HG03460 (cell line): ENCODE measurements around the gene U2AF1L4.

Experiments
- ATAC-seq: cut with Tn5 transposase; IDR thresholded peaks from one replicate; pipeline ENCODE4 v1.9.1; 2021; ENCODE audit not compliant: unreplicated experiment

U2AF1L4 gene

DNA sequence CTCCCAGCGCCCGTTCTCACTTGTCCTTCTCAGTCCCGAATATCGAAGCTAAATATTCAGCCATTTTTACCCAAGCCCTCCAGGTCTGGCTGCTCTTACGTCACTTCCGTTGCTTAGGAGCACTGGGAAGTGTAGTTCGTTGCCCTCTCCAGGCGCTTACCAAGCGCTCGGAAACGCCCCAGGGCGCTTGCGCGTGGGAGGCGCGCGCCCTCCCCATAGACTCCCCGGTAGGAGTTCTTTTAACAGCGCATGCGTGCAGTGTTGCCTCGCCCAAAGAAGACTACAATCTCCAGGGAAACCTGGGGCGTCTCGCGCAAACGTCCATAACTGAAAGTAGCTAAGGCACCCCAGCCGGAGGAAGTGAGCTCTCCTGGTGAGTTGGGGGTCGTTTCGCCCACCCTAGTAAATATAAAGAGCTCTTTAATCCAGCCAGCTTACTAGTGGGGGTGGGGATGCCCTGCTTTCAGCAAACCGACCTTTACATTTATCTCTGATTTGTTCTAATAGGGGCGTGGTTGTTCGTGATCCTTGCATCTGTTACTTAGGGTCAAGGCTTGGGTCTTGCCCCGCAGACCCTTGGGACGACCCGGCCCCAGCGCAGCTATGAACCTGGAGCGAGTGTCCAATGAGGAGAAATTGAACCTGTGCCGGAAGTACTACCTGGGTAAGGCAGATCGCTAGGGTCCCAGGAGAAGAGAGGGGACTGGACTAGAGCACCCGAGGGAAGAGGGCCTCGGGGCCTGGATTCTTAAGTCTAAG is at the start of gene U2AF1L4, which contains the start of gene PSENEN:
Gene U2AF1L4 (minus strand): TSS at position 91 of the 759 bp plus-strand sequence. CDS start 27 bp downstream, at position 64.
Gene PSENEN (plus strand): TSS at position 324 of the 759 bp plus-strand sequence. CDS start 280 bp downstream, at position 604.
- ATAC-seq, result peak; percentile 36

GRCh38 chr19:35793381-35794165 is 48.4 kb upstream of the U2AF1L4 start:
- ATAC-seq, result no peak

GRCh38 chr19:35792888-35793287 is 47.7 kb upstream of the U2AF1L4 start:
- ATAC-seq, result no peak

- ATAC-seq, result no peak
Observed at GRCh38 chr19:35792312-35792711, 47.1 kb upstream of the U2AF1L4 start.

DNA sequence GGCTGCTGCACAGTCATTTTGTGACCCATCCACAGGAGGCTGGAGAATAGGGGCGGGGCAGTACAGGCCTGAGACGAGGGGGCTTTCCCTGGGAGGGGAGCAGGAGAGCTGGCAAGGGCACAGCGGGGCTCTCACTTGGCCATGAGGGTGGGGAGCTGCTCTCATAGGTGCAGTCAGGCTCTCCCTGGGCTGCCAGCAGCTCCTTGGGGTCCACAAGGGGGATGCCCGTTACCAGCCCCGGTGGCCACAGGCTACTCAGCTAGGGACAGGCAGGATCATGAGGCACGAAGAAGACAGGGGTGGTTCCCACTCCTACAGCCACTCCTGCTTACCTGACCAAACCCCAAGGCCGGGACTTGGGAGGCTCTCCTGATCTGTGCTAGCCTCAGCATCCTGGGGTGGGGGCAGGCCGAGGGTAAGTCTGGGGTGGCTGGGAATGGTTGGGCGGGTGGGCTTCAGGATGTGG is 46.6 kb upstream of the U2AF1L4 start:
- ATAC-seq, result no peak

DNA sequence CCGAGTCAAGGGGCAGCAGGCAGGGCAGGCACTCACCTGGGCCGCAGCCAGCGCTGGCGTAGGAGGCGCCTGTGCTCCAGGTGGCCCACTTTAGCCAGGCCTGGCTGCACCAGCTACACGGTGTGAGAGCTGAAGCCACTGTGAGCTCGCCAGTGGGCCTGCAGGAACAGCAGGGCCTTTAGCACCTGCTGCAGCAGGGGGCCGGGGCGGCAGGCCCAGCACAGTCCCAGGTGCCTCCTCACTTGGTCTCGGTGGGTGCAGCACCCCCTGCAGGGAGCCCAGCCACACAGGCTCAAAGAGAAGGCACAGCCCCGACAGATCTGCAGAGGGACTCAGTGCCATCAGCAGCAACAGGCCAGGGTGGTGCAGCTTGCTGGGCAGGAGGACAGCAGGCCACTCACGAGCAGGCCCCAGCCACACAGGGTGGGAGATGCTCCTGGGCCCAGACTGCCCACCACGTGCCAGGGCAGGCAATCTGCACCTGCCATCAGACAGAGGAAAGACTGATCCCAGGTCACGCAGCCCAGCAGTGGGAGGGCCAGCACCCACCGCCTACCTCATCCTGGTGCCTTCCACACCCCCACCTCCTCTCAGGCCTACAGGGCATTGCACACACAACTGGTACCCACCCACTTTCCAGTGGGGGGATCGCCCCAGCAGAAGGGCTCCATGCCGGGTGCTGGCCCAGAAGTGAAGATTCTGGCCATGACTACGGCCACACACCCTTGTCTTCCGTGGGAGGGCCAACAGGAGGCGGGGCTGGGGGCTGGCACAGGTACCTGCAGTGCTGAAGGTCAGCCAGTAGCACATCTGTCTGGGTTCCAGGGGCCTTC is 46.0 kb upstream of the U2AF1L4 start:
- ATAC-seq, result no peak

DNA sequence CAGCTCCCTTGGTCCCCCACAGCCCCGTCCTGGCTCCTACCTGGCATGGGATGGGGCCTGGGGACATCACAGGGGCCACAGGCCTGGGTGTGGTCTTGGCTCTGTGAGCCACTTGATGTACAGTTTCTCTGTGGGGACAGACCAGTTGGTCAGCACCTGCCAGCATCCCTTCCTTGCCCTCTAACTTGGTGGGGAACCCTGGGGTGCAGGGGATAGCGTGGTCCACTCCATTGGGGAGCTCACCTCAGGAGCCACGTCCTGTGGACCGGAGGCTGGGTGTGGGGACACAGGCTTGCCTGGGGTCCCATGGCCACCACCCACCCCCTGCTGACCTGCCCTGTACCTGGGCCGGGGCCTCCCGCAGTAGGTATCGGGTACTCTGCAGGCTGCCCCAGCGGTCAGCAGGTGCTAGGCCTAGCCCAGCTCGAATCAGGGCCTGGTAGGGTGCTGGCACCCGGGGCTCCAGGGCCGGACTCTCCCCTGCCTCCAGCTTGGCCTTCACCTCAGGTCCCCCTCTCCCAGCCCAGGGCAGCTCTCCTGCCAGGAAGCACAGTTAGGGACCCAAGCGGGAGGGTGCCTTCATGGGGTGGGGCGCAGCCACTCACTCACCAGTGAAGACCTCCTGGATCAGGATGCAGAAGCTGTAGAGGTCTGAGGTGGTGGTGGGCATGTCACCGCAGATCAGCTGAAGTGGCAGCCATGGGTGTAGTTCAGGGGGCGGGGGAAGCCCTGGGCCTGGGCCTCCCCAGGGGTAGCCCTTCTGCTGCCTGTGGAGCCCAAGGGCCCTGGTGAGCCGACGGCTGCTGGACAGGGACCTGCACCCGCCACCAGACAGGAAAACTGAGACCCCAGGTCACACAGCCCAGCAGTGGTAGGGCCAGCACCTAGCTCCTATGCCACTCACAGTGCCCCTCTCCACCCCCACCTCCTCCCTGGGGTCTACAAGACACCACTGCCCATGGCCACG is 45.0 kb upstream of the U2AF1L4 start:
- no peak for ATAC-seq

GRCh38 chr19:35789195-35789977 is 44.2 kb upstream of the U2AF1L4 start:
- no peak for ATAC-seq

DNA sequence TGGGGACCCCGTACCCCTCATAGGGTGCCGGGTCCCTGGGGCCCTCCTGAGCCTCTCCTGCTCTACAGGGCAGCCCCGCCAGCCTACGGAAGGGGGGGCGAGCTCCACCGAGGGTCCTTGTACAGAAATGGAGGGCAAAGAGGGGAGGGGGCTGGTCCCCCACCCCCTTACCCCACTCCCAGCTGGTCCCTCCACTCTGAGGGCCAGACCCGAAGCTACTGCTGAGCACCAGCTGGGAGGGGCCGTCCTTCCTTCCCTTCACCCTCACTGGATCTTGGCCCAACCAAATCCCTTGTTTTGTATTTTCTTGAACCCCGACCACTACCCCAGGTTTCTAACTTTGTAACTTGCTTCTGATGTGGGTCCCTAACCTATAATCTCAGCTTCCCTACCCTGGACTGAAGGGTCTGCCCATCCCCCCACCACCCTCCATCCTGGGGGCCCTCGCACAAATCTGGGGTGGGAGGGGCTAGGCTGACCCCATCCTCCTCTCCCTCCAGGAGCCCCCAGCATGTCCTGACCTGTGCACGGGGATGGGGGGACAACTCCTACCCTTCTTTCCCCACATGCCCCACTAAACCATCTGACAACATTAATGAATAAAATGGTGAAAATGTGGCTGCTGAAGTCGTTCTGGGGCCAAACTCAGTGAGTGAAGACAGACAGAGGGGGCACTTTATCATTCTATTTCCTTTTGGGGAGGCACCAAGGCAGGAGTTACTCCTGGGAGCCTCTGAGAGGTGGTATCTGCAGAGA is 43.2 kb upstream of the U2AF1L4 start:
- no peak for ATAC-seq

DNA sequence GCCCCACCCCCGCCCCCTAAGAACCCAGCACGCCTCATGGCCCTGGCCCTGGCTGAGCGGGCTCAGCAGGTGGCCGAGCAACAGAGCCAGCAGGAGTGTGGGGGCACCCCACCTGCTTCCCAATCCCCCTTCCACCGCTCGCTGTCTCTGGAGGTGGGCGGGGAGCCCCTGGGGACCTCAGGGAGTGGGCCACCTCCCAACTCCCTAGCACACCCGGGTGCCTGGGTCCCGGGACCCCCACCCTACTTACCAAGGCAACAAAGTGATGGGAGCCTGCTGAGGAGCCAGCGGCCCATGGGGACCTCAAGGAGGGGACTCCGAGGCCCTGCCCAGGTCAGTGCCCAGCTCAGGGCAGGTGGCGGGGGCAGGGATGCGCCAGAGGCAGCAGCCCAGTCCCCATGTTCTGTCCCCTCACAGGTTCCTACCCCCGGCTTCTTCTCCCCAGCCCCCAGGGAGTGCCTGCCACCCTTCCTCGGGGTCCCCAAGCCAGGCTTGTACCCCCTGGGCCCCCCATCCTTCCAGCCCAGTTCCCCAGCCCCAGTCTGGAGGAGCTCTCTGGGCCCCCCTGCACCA is 42.1 kb upstream of the U2AF1L4 start:
- no peak for ATAC-seq

- ATAC-seq, result no peak
Observed at GRCh38 chr19:35786299-35787160, 41.3 kb upstream of the U2AF1L4 start.

DNA sequence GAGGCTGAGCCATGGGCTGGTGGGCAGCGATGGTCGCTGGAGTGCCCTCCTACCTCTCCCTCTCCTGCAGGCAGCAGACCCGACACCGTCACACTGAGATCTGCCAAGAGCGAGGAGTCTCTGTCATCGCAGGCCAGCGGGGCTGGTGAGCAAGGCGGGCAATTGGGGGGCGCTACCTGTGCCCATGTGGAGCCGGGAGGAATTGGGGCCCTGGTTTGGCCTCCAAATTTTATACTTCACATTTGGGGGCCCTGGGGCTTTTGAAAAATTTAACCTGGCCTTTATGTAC is 40.1 kb upstream of the U2AF1L4 start:
- ATAC-seq, result no peak

DNA sequence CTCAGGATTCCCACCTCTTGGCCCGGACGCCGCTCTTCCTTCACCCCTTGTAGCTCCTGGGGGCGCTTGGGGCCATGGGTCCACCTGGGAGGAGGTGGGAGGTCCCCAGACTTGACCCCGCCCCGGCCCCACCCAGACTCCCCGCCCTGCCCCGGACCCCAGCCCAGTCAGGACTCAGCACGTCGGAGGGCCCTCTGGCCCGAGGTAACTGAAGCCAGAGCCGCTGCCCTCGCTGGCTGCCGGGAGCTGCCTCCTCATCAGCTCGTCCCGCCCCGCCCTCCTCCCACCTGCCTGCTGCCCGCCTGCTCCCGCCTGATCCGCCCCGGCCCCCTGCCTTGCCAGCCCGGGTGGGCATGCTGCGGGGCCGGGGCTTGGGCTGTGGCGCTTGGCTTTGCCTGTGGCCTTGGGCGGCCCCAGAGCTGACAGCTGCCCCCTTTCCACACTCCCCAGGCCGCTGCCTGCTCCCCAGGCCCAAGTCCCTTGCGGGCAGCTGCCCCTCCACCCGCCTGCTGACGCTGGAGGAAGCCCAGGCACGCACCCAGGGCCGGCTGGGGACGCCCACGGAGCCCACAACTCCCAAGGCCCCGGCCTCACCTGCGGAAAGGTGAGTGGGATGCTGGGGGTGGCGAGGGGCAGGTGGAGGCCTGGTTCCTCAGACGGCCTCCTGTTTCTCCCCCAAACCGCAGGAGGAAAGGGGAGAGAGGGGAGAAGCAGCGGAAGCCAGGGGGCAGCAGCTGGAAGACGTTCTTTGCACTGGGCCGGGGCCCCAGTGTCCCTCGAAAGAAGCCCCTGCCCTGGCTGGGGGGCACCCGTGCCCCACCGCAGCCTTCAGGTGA is 39.5 kb upstream of the U2AF1L4 start:
- ATAC-seq, result no peak

- ATAC-seq, result no peak
Observed at GRCh38 chr19:35783469-35784434, 38.5 kb upstream of the U2AF1L4 start.

GRCh38 chr19:35782589-35782988 is 37.4 kb upstream of the U2AF1L4 start:
- ATAC-seq, result no peak
